H9 (cell line): ENCODE measurements around the gene ADGRB3. TPM values are rescaled to one million over a fixed set of nuclear protein-coding genes. Genes with fewer than 3 reads are reported as not detected.

Source experiments
- DNase-seq: peaks from one replicate; pipeline ENCODE4 v3.0.0-alpha.2; 2017
- H2AFZ ChIP-seq: one replicate; pipeline ENCODE4 v1.6.1; 2013; ENCODE audit warnings: mild to moderate bottlenecking, low read length, control low read depth, moderate library complexity
- H2AK5ac ChIP-seq: 2 replicates; pipeline ENCODE4 v1.6.1; 2013; ENCODE audit warnings: low read length, control low read depth, mixed read lengths; ENCODE audit not compliant: insufficient read length
- H2BK120ac ChIP-seq: one replicate; pipeline ENCODE4 v1.6.1; 2013; ENCODE audit warnings: low read depth, mild to moderate bottlenecking, low read length, control low read depth, inconsistent platforms; ENCODE audit not compliant: poor library complexity, severe bottlenecking
- H2BK12ac ChIP-seq: 2 replicates; pipeline ENCODE4 v1.6.1; 2013; ENCODE audit warnings: low read length, control low read depth, mixed read lengths, low read depth; ENCODE audit not compliant: insufficient read length
- H2BK15ac ChIP-seq: 2 replicates; pipeline ENCODE4 v1.6.1; 2013; ENCODE audit warnings: low read depth, low read length, control low read depth
- H2BK20ac ChIP-seq: one replicate; pipeline ENCODE4 v1.6.1; 2013; ENCODE audit warnings: low read depth, mild to moderate bottlenecking, low read length, control low read depth, inconsistent platforms; ENCODE audit not compliant: poor library complexity, severe bottlenecking
- H2BK5ac ChIP-seq: 2 replicates; pipeline ENCODE4 v1.6.1; 2013; ENCODE audit warnings: low read length, control low read depth, mixed read lengths; ENCODE audit not compliant: insufficient read length
- H3K14ac ChIP-seq: 2 replicates; pipeline ENCODE4 v1.6.1; 2013; ENCODE audit warnings: low read length, control low read depth; ENCODE audit not compliant: insufficient read depth
- H3K18ac ChIP-seq: 2 replicates; pipeline ENCODE4 v1.6.1; 2013; ENCODE audit warnings: low read depth, mild to moderate bottlenecking, mixed read lengths, low read length, control low read depth; ENCODE audit not compliant: insufficient read length
- H3K23ac ChIP-seq: 2 replicates; pipeline ENCODE4 v1.6.1; 2013; ENCODE audit warnings: low read length, control low read depth, mixed read lengths, low read depth; ENCODE audit not compliant: insufficient read length
- H3K23me2 ChIP-seq: 2 replicates; pipeline ENCODE4 v1.6.1; 2013; ENCODE audit warnings: low read depth, mild to moderate bottlenecking, mixed read lengths, low read length, control low read depth; ENCODE audit not compliant: insufficient read length, poor library complexity, severe bottlenecking
- H3K27ac ChIP-seq: 2 replicates; pipeline ENCODE4 v1.5.1; 2013; ENCODE audit warnings: low read length, control low read depth, mixed read lengths, low read depth; ENCODE audit not compliant: insufficient read length
- H3K27me3 ChIP-seq: 2 replicates; pipeline ENCODE4 v1.6.1; 2013; ENCODE audit warnings: low read length, control low read depth, inconsistent platforms; ENCODE audit not compliant: insufficient read depth
- H3K4ac ChIP-seq: 2 replicates; pipeline ENCODE4 v1.6.1; 2013; ENCODE audit warnings: low read depth, mild to moderate bottlenecking, control low read depth, inconsistent platforms, low read length, moderate library complexity
- H3K4me1 ChIP-seq: 2 replicates; pipeline ENCODE4 v1.6.1; 2013; ENCODE audit warnings: low read length, control low read depth, inconsistent platforms; ENCODE audit not compliant: insufficient read depth
- H3K4me2 ChIP-seq: 2 replicates; pipeline ENCODE4 v1.6.1; 2013; ENCODE audit warnings: low read length, control low read depth, mixed read lengths; ENCODE audit not compliant: insufficient read length, insufficient read depth
- H3K56ac ChIP-seq: 2 replicates; pipeline ENCODE4 v1.6.1; 2013; ENCODE audit warnings: low read depth, mild to moderate bottlenecking, mixed read lengths, low read length, control low read depth; ENCODE audit not compliant: insufficient read length
- H3K79me1 ChIP-seq: 2 replicates; pipeline ENCODE4 v1.6.1; 2013; ENCODE audit warnings: low read depth, mild to moderate bottlenecking, moderate library complexity, low read length, control low read depth, inconsistent platforms; ENCODE audit not compliant: insufficient read depth, poor library complexity, severe bottlenecking
- H3K79me2 ChIP-seq: 2 replicates; pipeline ENCODE4 v1.6.1; 2013; ENCODE audit warnings: low read length, control low read depth, inconsistent platforms; ENCODE audit not compliant: insufficient read depth
- H3K9ac ChIP-seq: 2 replicates; pipeline ENCODE4 v1.6.1; 2013; ENCODE audit warnings: low read length, control low read depth, mixed read lengths; ENCODE audit not compliant: insufficient read length; ENCODE audit errors: extremely low read depth
- H3K9me3 ChIP-seq: one replicate; pipeline ENCODE4 v1.6.1; 2013; ENCODE audit warnings: low read depth, low read length, inconsistent platforms; ENCODE audit not compliant: control insufficient read depth
- H3T11ph ChIP-seq: one replicate; pipeline ENCODE4 v1.6.1; 2013; ENCODE audit warnings: mild to moderate bottlenecking, low read length, control low read depth, inconsistent platforms
- H4K20me1 ChIP-seq: one replicate; pipeline ENCODE4 v1.6.1; 2013; ENCODE audit not compliant: control insufficient read depth, insufficient read length, insufficient read depth
- H4K5ac ChIP-seq: 2 replicates; pipeline ENCODE4 v1.6.1; 2013; ENCODE audit warnings: low read depth, mild to moderate bottlenecking, mixed read lengths, low read length, control low read depth; ENCODE audit not compliant: insufficient read length
- H4K8ac ChIP-seq: replicated peaks from 2 replicates; pipeline ENCODE4 v1.6.1; 2013; ENCODE audit warnings: low read length, control low read depth, mixed read lengths, low read depth; ENCODE audit not compliant: insufficient read length
- H4K91ac ChIP-seq: 2 replicates; pipeline ENCODE4 v1.6.1; 2013; ENCODE audit warnings: low read depth, mild to moderate bottlenecking, moderate library complexity, mixed read lengths, low read length, control low read depth; ENCODE audit not compliant: insufficient read length
- H3K27ac Mint-ChIP-seq, 3 experiments: 2 replicates in 2 of 3; 3 replicates in 1 of 3; pipeline ENCODE4 v1.8.0; 2020 to 2021; ENCODE audit warnings: mixed read lengths in 3 of 3, mild to moderate bottlenecking in 1 of 3, moderate library complexity in 1 of 3
- H3K27me3 Mint-ChIP-seq: 2 replicates; pipeline ENCODE4 v1.8.0; 2021; ENCODE audit warnings: low read depth, mild to moderate bottlenecking, moderate library complexity, mixed read lengths
- H3K36me3 Mint-ChIP-seq, 3 experiments: 2 replicates in 2 of 3; 3 replicates in 1 of 3; pipeline ENCODE4 v1.8.0; 2020 to 2021; ENCODE audit warnings: low read depth in 3 of 3, mixed read lengths in 3 of 3; ENCODE audit not compliant: insufficient read depth in 1 of 3
- H3K4me1 Mint-ChIP-seq, 2 experiments: 2 replicates each; pipeline ENCODE4 v1.8.0; 2020; ENCODE audit warnings: mixed read lengths in 2 of 2
- H3K4me3 Mint-ChIP-seq, 2 experiments: 2 replicates in 1 of 2; 3 replicates in 1 of 2; pipeline ENCODE4 v1.8.0; 2020 to 2021; ENCODE audit warnings: mild to moderate bottlenecking in 2 of 2, mixed read lengths in 2 of 2, moderate library complexity in 1 of 2
- H3K9me3 Mint-ChIP-seq, 2 experiments: 2 replicates in 1 of 2; 3 replicates in 1 of 2; pipeline ENCODE4 v1.8.0; 2020; ENCODE audit warnings: mild to moderate bottlenecking in 2 of 2, mixed read lengths in 2 of 2, moderate library complexity in 1 of 2
- CTCF ChIP-seq: fragments of 200-600 bp; sonication (generic); conservative IDR thresholded peaks from 3 replicates; pipeline ENCODE4 v1.8.0; 2021; ENCODE audit warnings: antibody characterized with exemption, mild to moderate bottlenecking
- WGBS: extraction: QIAGEN DNeasy Blood & Tissue Kit; methylation state at CpG from one replicate; pipeline ENCODE4 v1.1.7; 2013; ENCODE audit warnings: missing lambda C conversion rate, low lambda C conversion rate, mixed read lengths; ENCODE audit not compliant: insufficient read length; ENCODE audit errors: extremely low coverage; 5-methylcytosine and 5-hydroxymethylcytosine counted together
- total RNA-seq: library from RNA; stranded (reverse); gene quantifications from 2 replicates; pipeline ENCODE4 v1.2.1, GENCODE V29; 2021

The ADGRB3 gene
- total RNA-seq, 1 experiment from 2014 or later, result 0.37 TPM

- no peak for DNase-seq
- no peak overlapping the region for H3K4ac ChIP-seq
- no peaks in the 10 kb centered on the region for H3K27me3 ChIP-seq
- H2BK15ac ChIP-seq, result no peak overlapping the region
- no peak overlapping the region for H2AFZ ChIP-seq
- no peaks in the 10 kb centered on the region for H3K23me2 ChIP-seq
- no peak overlapping the region for H3K23ac ChIP-seq
- H3T11ph ChIP-seq, result no peak overlapping the region
- no peak overlapping the region for H3K9ac ChIP-seq
- no peaks in the 10 kb centered on the region for H4K20me1 ChIP-seq
- H4K8ac ChIP-seq, result no peak overlapping the region
- Mint-ChIP-seq H3K4me1 (no peaks in the 10 kb centered on the region), H3K9me3 (peaks cover 41 to 42% of the 10 kb centered on the region in 2 experiments), H3K27ac (no peak overlapping the region), H3K4me3 (no peak overlapping the region), H3K27me3 (no peaks in the 10 kb centered on the region), H3K36me3 (peaks cover 23 to 46% (median 27%) of the 10 kb centered on the region in 3 experiments)
- H2AK5ac ChIP-seq, result no peak overlapping the region
- H2BK5ac ChIP-seq, result no peak overlapping the region
- H3K4me2 ChIP-seq, result no peak overlapping the region
- no CpG with 5 or more reads among the region's 1 CpG for WGBS
- no peak for TF ChIP-seq CTCF
- no peaks in the 10 kb centered on the region for H3K79me2 ChIP-seq
- no peak overlapping the region for H3K27ac ChIP-seq
- no peaks in the 10 kb centered on the region for H3K4me1 ChIP-seq
- H4K5ac ChIP-seq, result no peak overlapping the region
- H4K91ac ChIP-seq, result no peak overlapping the region
- no peak overlapping the region for H2BK12ac ChIP-seq
- no peak overlapping the region for H2BK120ac ChIP-seq
- no peak overlapping the region for H2BK20ac ChIP-seq
- peaks cover 23% of the 10 kb centered on the region for H3K9me3 ChIP-seq
- H3K14ac ChIP-seq, result no peak overlapping the region
- H3K56ac ChIP-seq, result no peak overlapping the region
- H3K79me1 ChIP-seq, result no peaks in the 10 kb centered on the region
- H3K18ac ChIP-seq, result no peak overlapping the region
Measured at GRCh38 chr6:68859233-68859632, 224.2 kb downstream of the ADGRB3 start.
